GM18505 (cell line): Measurements from ENCODE around the gene MGAT1.
"Not testable (repeated sequence)": the region's sequence is repeated elsewhere in the genome, so short reads cannot be mapped to it uniquely, and the experiment has no call there.

Source experiments
- ATAC-seq: cut with Tn5 transposase; IDR thresholded peaks from one replicate; pipeline ENCODE4 v1.9.1; 2021; ENCODE audit not compliant: unreplicated experiment
- POLR2A ChIP-seq: IDR thresholded peaks from 4 replicates; pipeline ENCODE4 v1.6.1; 2011; ENCODE audit warnings: borderline replicate concordance; ENCODE audit not compliant: insufficient read depth, insufficient read length; ENCODE audit errors: extremely low read depth

Gene MGAT1

DNA sequence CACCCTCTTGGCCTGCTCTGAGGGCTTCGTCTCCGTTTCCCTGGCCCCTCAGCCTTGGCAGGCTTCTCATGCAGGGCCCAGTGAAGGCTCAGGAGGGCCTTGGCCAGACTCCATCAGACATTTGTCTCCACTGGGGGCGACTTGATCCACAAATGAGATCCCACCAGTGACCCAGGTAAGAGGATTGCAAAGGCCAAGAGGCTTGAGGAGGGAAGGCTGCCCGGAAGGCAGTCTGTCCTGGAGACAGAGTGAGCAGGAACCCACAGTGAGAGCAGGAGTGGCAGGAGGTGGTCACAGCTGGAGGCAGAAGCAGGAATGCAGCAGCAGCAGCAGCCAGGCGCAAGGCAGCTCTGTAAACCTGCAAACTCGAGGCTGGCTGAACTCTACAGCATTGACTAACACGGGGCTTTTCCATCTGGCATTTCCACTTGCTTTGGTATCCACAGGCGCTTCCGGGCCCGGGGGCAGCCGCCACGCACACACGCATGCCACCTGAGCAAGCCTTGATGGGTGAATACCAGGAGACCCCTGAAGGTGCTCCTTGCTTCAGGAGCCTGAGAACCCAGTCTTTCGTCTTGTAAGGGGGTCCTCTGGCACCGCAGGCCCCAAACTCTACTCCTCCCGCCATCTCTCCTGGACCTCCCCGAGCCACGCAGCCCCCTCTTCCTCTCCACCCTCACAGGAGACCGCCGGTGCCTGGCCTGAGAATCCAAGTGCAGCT lies 14.7 kb downstream of the MGAT1 start:
- TF ChIP-seq POLR2A = no peak
- no peak for ATAC-seq

DNA sequence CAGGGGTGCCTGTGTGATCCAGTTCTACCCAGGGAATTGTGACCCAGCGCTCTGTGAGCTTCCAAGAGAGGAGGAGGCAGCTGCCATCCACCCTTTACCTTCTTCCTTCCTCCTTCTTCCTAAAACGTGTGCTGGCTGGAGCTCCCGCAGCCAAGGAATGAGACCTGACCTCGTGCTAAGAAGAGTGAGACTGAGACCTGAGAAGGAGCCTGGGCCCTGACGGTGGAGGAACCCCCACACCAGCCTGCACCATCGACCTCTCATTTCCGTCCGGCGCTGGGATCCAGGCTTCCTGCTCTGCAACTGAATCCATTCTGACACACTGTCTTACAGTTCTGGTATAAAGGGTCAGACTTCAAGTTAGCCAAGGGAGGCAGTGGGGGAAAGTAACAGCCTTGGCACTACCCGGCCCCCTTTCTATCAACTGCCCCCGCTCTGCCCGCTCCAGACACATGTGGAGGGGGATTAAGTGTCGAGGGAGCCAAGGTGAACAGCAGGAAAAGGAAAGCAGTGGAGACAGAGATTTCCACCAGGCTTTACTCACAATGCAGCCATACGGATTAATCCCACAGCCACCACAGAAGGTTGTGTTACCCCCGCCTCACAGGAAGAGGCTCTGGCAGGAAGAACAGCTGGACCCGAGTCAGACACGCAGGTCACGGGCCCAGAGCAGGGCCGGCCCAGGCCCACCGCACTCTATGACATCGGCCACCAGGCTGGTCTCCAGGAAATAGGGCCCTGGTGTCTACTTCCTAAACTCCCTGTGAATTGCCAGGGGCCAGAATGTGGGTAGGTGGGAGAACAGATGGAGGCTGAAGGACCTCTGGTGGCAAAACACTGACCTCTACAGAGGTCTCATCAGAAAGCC lies 15.8 kb downstream of the MGAT1 start:
- ATAC-seq = no peak
- no peak for TF ChIP-seq POLR2A

- no peak for TF ChIP-seq POLR2A
- no peak for ATAC-seq
Observed at GRCh38 chr5:180785794-180786221, 16.8 kb downstream of the MGAT1 start.

GRCh38 chr5:180785121-180785781 lies 17.4 kb downstream of the MGAT1 start:
- ATAC-seq = no peak
- no peak for TF ChIP-seq POLR2A

- no peak for TF ChIP-seq POLR2A
- ATAC-seq = no peak
Observed at GRCh38 chr5:180784497-180785097, 18.0 kb downstream of the MGAT1 start.

GRCh38 chr5:180783340-180784052 lies 19.1 kb downstream of the MGAT1 start:
- ATAC-seq = no peak

DNA sequence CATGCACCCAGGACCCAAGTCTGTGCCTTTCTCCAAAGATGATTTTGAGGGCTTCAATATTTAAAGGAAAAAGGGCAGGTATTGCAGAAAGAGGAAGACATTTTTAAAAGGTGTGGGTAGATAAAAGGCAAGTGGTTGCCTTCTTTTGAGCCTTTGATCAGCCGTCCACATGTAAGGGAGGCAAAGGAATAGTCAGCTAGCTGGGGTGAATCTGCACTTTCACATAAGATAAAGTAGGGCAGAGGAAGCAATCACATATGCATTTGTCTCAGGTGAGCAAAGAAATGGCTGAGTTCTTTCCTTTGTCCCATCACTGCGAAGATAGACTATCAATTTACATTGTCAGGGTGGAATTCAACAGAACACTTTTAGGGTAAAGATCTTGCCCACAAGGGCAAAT lies 19.9 kb downstream of the MGAT1 start:
- no peak for TF ChIP-seq POLR2A
- no peak for ATAC-seq

More at GRCh38 chr5:180783340-180784052, 19.1 kb downstream of the MGAT1 start:
- TF ChIP-seq POLR2A = no peak

DNA sequence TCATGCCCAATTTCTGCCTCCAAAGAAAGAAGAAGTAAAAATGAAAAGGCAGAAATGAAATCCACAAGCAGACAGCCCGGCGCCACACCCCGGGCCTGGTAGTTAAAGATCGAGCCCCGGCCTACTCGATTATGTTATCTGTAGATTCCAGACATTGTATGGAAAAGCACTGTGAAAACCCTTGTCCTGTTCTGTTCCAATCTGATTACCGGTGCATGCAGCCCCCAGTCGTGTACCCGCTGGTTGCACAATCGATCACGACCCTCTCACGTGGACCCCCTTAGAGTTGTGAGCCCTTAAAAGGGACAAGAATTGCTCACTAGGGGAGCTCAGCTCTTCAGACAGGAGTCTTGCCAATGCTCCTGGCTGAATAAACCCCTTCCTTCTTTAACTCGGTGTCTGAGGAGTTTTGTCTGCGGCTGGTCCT lies 20.7 kb downstream of the MGAT1 start:
- not testable (repeated sequence) for ATAC-seq

GRCh38 chr5:180779985-180780610 lies 22.5 kb downstream of the MGAT1 start:
- TF ChIP-seq POLR2A = no peak

DNA sequence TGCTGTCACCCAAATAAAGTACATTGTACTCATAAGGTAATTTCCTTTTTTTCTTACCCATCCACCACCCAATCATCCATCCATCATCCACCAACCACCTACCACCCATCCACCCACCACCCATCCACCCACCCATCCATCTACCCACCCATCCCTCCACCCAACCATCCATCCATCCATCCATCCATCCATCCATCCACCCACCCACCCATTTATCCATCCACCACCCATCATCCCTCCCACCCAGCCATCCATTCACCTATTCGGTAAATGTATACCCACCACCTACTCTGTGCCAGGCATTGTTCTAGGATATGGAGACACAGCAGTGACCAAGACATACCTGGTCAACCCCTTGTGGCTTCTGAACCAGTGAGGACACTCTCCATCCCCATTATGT lies 25.1 kb downstream of the MGAT1 start:
- ATAC-seq = no peak

More at GRCh38 chr5:180779985-180780610, 22.5 kb downstream of the MGAT1 start:
- no peak for ATAC-seq

GRCh38 chr5:180776376-180776775 lies 26.2 kb downstream of the MGAT1 start:
- ATAC-seq = no peak
- no peak for TF ChIP-seq POLR2A

More for the DNA sequence above, 25.1 kb downstream of the MGAT1 start:
- no peak for TF ChIP-seq POLR2A

DNA sequence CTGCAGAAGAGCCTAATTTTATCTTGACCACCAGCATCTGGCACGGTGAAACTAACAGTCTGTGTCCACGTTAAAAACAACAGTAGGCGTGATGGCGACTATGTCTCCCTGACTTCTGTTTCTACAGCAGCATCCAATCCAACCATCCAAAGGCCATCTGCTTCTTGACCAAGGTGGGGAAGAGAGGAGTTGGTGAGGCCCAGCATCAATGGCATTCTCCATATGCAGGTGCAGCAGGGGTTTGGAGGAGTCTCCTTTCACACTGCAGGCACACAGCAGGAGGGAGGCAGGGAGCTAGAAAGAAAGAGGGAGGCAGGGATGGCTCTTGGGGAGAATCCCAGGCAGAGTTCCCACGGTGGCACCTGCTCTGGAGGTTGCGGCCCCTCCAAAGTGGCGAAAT lies 27.0 kb downstream of the MGAT1 start:
- no peak for TF ChIP-seq POLR2A
- ATAC-seq = no peak
